GM21515 (cell line): ENCODE data around the gene CMPK1.

ENCODE experiments used
- ATAC-seq: cut with Tn5 transposase; IDR thresholded peaks from one replicate; pipeline ENCODE4 v1.9.1; 2021; ENCODE audit not compliant: unreplicated experiment

CMPK1 gene

GRCh38 chr1:47418681-47419325 is 85.2 kb downstream of the CMPK1 start:
- ATAC-seq: no peak

- no peak for ATAC-seq
Observed at GRCh38 chr1:47420547-47420946, 87.0 kb downstream of the CMPK1 start.

DNA sequence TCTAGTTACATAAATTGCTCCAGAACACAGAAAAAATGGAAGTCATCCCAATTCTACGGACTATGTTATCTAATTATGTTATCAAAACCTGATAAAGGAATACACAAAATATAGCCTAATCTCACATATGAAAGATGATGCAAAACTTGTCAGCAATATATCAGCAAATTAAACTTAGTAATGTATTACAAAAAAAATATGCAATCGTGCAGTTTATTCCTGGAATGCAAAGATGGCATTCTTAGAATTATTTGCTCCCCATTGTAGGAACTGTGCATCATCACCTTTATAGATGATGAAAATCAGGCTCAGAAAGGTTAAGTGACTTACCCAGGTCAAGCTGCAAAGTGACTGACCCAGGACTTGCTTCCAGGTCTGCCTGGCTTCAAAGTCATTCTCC is 90.3 kb downstream of the CMPK1 start:
- no peak for ATAC-seq

GRCh38 chr1:47424336-47424982 is 90.9 kb downstream of the CMPK1 start:
- no peak for ATAC-seq
